ENCODE data around the gene HOXA3. TPM values are rescaled to one million over a fixed set of nuclear protein-coding genes. Genes with fewer than 3 reads are reported as not detected.
A peak's percentile ranks its signal among the peaks of the same experiment; 100 is the strongest.

The HOXA3 gene
- total and polyA plus RNA-seq, 2 of the 13 experiments (the other 11 are each of a cell fraction or from before 2014, with no cell fraction given): 2.9 to 4.6 TPM

GRCh38 chr7:27199849-27200760 is 47.7 kb upstream of the HOXA3 start, which contains the start of gene HOXA13 (continued):
- TF ChIP-seq LCORL (IDR thresholded peaks at IDR 0.05) (no peak), LCORL (CRISPR knock-in tag; IDR thresholded peaks at IDR 0.05) (no peak), ZNF235 (CRISPR knock-in tag; IDR thresholded peaks at IDR 0.05; ENCODE audit: borderline replicate concordance) (no peak), THYN1 (CRISPR knock-in tag; IDR thresholded peaks at IDR 0.05; ENCODE audit: borderline replicate concordance, low read depth) (no peak), ZNF383 (CRISPR knock-in tag; IDR thresholded peaks at IDR 0.05; ENCODE audit: borderline replicate concordance) (no peak), SALL2 (CRISPR knock-in tag; IDR thresholded peaks at IDR 0.05) (no peak), CEBPG (CRISPR knock-in tag; IDR thresholded peaks at IDR 0.05) (no peak), ZNF558 (CRISPR knock-in tag; IDR thresholded peaks at IDR 0.05; ENCODE audit: borderline replicate concordance) (no peak), MATR3 (CRISPR knock-in tag; IDR thresholded peaks at IDR 0.05) (no peak), NRL (CRISPR knock-in tag; IDR thresholded peaks at IDR 0.05; ENCODE audit: borderline replicate concordance) (peak; percentile 19; the same call in 1 of the 2 replicates), E2F5 (CRISPR knock-in tag; conservative IDR thresholded peaks at IDR 0.05) (no peak), ZNF772 (CRISPR knock-in tag; IDR thresholded peaks at IDR 0.05) (no peak), ZNF7 (CRISPR knock-in tag; IDR thresholded peaks at IDR 0.05) (no peak), HHEX (CRISPR knock-in tag; IDR thresholded peaks at IDR 0.05) (no peak), FOSL1 (CRISPR knock-in tag; IDR thresholded peaks at IDR 0.05; ENCODE audit: borderline replicate concordance) (no peak), ZSCAN12 (CRISPR knock-in tag; IDR thresholded peaks at IDR 0.05) (no peak), TRAFD1 (CRISPR knock-in tag; IDR thresholded peaks at IDR 0.05; ENCODE audit: borderline replicate concordance) (no peak), THAP7 (CRISPR knock-in tag; IDR thresholded peaks at IDR 0.05) (no peak), ZNF451 (CRISPR knock-in tag; IDR thresholded peaks at IDR 0.05) (no peak), ZNF468 (CRISPR knock-in tag; IDR thresholded peaks at IDR 0.05) (no peak)
- TF ChIP-seq, protein P1, sequence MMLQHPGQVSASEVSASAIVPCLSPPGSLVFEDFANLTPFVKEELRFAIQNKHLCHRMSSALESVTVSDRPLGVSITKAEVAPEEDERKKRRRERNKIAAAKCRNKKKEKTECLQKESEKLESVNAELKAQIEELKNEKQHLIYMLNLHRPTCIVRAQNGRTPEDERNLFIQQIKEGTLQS (CRISPR knock-in tag; IDR thresholded peaks at IDR 0.05): no peak
- TF ChIP-seq, protein P2, sequence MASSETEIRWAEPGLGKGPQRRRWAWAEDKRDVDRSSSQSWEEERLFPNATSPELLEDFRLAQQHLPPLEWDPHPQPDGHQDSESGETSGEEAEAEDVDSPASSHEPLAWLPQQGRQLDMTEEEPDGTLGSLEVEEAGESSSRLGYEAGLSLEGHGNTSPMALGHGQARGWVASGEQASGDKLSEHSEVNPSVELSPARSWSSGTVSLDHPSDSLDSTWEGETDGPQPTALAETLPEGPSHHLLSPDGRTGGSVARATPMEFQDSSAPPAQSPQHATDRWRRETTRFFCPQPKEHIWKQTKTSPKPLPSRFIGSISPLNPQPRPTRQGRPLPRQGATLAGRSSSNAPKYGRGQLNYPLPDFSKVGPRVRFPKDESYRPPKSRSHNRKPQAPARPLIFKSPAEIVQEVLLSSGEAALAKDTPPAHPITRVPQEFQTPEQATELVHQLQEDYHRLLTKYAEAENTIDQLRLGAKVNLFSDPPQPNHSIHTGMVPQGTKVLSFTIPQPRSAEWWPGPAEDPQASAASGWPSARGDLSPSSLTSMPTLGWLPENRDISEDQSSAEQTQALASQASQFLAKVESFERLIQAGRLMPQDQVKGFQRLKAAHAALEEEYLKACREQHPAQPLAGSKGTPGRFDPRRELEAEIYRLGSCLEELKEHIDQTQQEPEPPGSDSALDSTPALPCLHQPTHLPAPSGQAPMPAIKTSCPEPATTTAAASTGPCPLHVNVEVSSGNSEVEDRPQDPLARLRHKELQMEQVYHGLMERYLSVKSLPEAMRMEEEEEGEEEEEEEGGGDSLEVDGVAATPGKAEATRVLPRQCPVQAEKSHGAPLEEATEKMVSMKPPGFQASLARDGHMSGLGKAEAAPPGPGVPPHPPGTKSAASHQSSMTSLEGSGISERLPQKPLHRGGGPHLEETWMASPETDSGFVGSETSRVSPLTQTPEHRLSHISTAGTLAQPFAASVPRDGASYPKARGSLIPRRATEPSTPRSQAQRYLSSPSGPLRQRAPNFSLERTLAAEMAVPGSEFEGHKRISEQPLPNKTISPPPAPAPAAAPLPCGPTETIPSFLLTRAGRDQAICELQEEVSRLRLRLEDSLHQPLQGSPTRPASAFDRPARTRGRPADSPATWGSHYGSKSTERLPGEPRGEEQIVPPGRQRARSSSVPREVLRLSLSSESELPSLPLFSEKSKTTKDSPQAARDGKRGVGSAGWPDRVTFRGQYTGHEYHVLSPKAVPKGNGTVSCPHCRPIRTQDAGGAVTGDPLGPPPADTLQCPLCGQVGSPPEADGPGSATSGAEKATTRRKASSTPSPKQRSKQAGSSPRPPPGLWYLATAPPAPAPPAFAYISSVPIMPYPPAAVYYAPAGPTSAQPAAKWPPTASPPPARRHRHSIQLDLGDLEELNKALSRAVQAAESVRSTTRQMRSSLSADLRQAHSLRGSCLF (CRISPR knock-in tag; IDR thresholded peaks at IDR 0.05; ENCODE audit: borderline replicate concordance): no peak

Data from HepG2 (cell line).